ENCODE data around the gene HSPA1B. TPM values are rescaled to one million over a fixed set of nuclear protein-coding genes. Genes with fewer than 3 reads are reported as not detected.

The HSPA1B gene
- total RNA-seq (79.2 and 89.9 TPM in 2 replicates), polyA plus RNA-seq (86.8 and 145 TPM in 2 replicates), polyA minus RNA-seq (171 and 201 TPM in 2 replicates)
- total RNA-seq (2013), result 20.4 TPM

GRCh38 chr6:31827286-31828079, at the start of gene HSPA1B:
TSS of gene HSPA1B (plus strand) at chr6:31827738. CDS start at chr6:31827951, 213 bp downstream.
- ChIA-PET CTCF (interaction anchor here (0.9 to 2.0 kb wide), 4 partner anchors 31 to 276 kb away, joined by 4 to 13 read pairs (median 6); partner anchors contain the start of genes DDAH2 and VARS1), POLR2A (interaction anchor here (0.6 to 1.7 kb wide), 7 partner anchors 21 to 666 kb away, joined by 3 to 7 read pairs (median 4); partner anchors contain the start of genes ABHD16A, BAG6, LSM2 and VARS1)
- no peak for TF ChIP-seq EZH2 (IDR thresholded peaks at IDR 0.05; ENCODE audit: borderline replicate concordance, insufficient read depth, low read depth, low read length, poor library complexity, severe bottlenecking)
- no peak for TF ChIP-seq CTCF (IDR thresholded peaks at IDR 0.05)
- peak within 1 kb of the TSS; percentile 79 for H3K9ac ChIP-seq (ENCODE audit: low read length)
- ATAC-seq (ENCODE audit: low read depth) (peak; percentile 72), DNase-seq (peak; percentile 92)
- H3K36me3 ChIP-seq (replicated peaks in 1 of 2; ENCODE audit: control extremely low read depth in 1 of 2, control insufficient read depth in 1 of 2, extremely low read depth in 1 of 2, insufficient read depth in 2 of 2, low read length in 1 of 2), result no peaks in the 10 kb centered on the region
- peaks cover 5% of the 10 kb centered on the region for H4K20me1 ChIP-seq (ENCODE audit: control insufficient read depth, insufficient read depth, low read length, poor library complexity, severe bottlenecking)
- peak within 1 kb of the TSS; percentile 80 for H2AFZ ChIP-seq (ENCODE audit: insufficient read depth, low read depth, low read length, poor library complexity, severe bottlenecking)
- peak within 1 kb of the TSS; percentile 69 to 93 (median 80) for H3K4me3 ChIP-seq (ENCODE audit: control extremely low read depth in 1 of 5, extremely low read depth in 1 of 5, insufficient read depth in 1 of 5, low read depth in 2 of 5, low read length in 4 of 5)
- H3K27ac ChIP-seq (ENCODE audit: low read length in 2 of 2), result peak within 1 kb of the TSS; percentile 87 to 89
- no peaks in the 10 kb centered on the region for H3K27me3 Mint-ChIP-seq
- peaks cover 16% of the 10 kb centered on the region for H3K79me2 ChIP-seq (ENCODE audit: control insufficient read depth, insufficient read depth, low read length)
- H3K4me1 Mint-ChIP-seq, result peaks cover 32% of the 10 kb centered on the region
- intact Hi-C loops (cut with micrococcal nuclease), result no loop called here
- peak within 1 kb of the TSS; percentile 87 for H3K4me2 ChIP-seq (replicated peaks; ENCODE audit: low read depth, low read length, poor library complexity, severe bottlenecking)
- no peaks in the 10 kb centered on the region for H3K9me3 ChIP-seq (ENCODE audit: control extremely low read depth in 1 of 3, control insufficient read depth in 2 of 3, insufficient read depth in 1 of 3, low read length in 2 of 3)
- no peaks in the 10 kb centered on the region for H3K27me3 ChIP-seq (replicated peaks in 1 of 4; ENCODE audit: control extremely low read depth in 1 of 4, control insufficient read depth in 3 of 4, insufficient read depth in 4 of 4, low read length in 3 of 4)
- H3K4me1 ChIP-seq (ENCODE audit: control insufficient read depth in 2 of 2, insufficient read depth in 2 of 2, low read length in 2 of 2), result peaks cover 19 to 41% of the 10 kb centered on the region in 2 donors
- under 1% methylated on average over 43 of the region's 56 CpGs for WGBS (ENCODE audit: insufficient coverage)
- H3K4me3 Mint-ChIP-seq, result peak within 1 kb of the TSS; percentile 85
- no peaks in the 10 kb centered on the region for H3K9me3 Mint-ChIP-seq (ENCODE audit: insufficient read depth)
- H3K27ac Mint-ChIP-seq, result peak within 1 kb of the TSS; percentile 96

- Histone ChIP-seq H3K4me1 (ENCODE audit: control insufficient read depth in 2 of 2, insufficient read depth in 2 of 2, low read length in 2 of 2) (peaks cover 15 to 21% of the 10 kb centered on the region in 2 donors), H3K79me2 (ENCODE audit: control insufficient read depth, insufficient read depth, low read length) (no peaks in the 10 kb centered on the region), H2AFZ (ENCODE audit: insufficient read depth, low read depth, low read length, poor library complexity, severe bottlenecking) (no peak overlapping the region), H4K20me1 (ENCODE audit: control insufficient read depth, insufficient read depth, low read length, poor library complexity, severe bottlenecking) (no peaks in the 10 kb centered on the region), H3K4me3 (ENCODE audit: control extremely low read depth in 1 of 5, extremely low read depth in 1 of 5, insufficient read depth in 1 of 5, low read depth in 2 of 5, low read length in 4 of 5) (no peak overlapping the region), H3K4me2 (replicated peaks; ENCODE audit: low read depth, low read length, poor library complexity, severe bottlenecking) (no peak overlapping the region), H3K36me3 (replicated peaks in 1 of 2; ENCODE audit: control extremely low read depth in 1 of 2, control insufficient read depth in 1 of 2, extremely low read depth in 1 of 2, insufficient read depth in 2 of 2, low read length in 1 of 2) (peaks cover 0 to 51% of the 10 kb centered on the region in 2 experiments), H3K27ac (ENCODE audit: low read length in 2 of 2) (no peak overlapping the region), H3K9me3 (ENCODE audit: control extremely low read depth in 1 of 3, control insufficient read depth in 2 of 3, insufficient read depth in 1 of 3, low read length in 2 of 3) (no peaks in the 10 kb centered on the region), H3K27me3 (replicated peaks in 1 of 4; ENCODE audit: control extremely low read depth in 1 of 4, control insufficient read depth in 3 of 4, insufficient read depth in 4 of 4, low read length in 3 of 4) (no peaks in the 10 kb centered on the region), H3K9ac (ENCODE audit: low read length) (no peak overlapping the region)
- intact Hi-C loops (cut with micrococcal nuclease), result no loop called here
- 95% methylated on average over 5 of the region's 5 CpGs for WGBS (ENCODE audit: insufficient coverage)
- Mint-ChIP-seq H3K4me1 (peaks cover 18% of the 10 kb centered on the region), H3K9me3 (ENCODE audit: insufficient read depth) (no peaks in the 10 kb centered on the region), H3K4me3 (no peak overlapping the region), H3K27ac (no peak overlapping the region), H3K27me3 (no peaks in the 10 kb centered on the region)
- no peak for ATAC-seq (ENCODE audit: low read depth)
- CTCF ChIA-PET, result interaction anchor here (1.2 to 1.9 kb wide), 2 partner anchors 8 to 13 kb away, joined by 4 to 7 read pairs; no protein-coding TSS in a partner anchor
- POLR2A ChIA-PET, result no interaction called here
- TF ChIP-seq CTCF (IDR thresholded peaks at IDR 0.05) (no peak), EZH2 (IDR thresholded peaks at IDR 0.05; ENCODE audit: borderline replicate concordance, insufficient read depth, low read depth, low read length, poor library complexity, severe bottlenecking) (no peak)
- no peak for DNase-seq
These were observed 49.3 kb upstream of the HSPA1B start for GRCh38 chr6:31778193-31778592.

Measured in B cell (primary cell).